HCT116 (cell line): ENCODE results near the gene KY.

ENCODE experiments used
- CTCF ChIP-seq, 3 experiments: fragments of 200-600 bp in 1 of 3; sonication (generic) in 1 of 3; IDR thresholded peaks in 2 of 3; conservative IDR thresholded peaks in 1 of 3; 2 replicates each; pipeline ENCODE4 v1.5.1; 2012 to 2017; ENCODE audit warnings: low read depth in 2 of 3, low read length in 2 of 3, antibody characterized with exemption in 1 of 3, borderline replicate concordance in 1 of 3, control low read depth in 1 of 3, mild to moderate bottlenecking in 1 of 3, mixed read lengths in 1 of 3, mixed run types in 1 of 3, moderate library complexity in 1 of 3; ENCODE audit not compliant: insufficient read depth in 1 of 3
- EGR1 ChIP-seq: IDR thresholded peaks from 2 replicates; pipeline ENCODE4 v1.6.1; 2012; ENCODE audit warnings: low read depth
- EZH2 ChIP-seq: fragments of 200-600 bp; sonication (generic); IDR thresholded peaks from 2 replicates; pipeline ENCODE4 v1.6.1; 2017; ENCODE audit warnings: antibody characterized with exemption, mixed run types
- EZH2phosphoT487 ChIP-seq: fragments of 200-600 bp; IDR thresholded peaks from 2 replicates; pipeline ENCODE4 v1.6.1; 2018; ENCODE audit warnings: antibody characterized with exemption, borderline replicate concordance
- POLR2A ChIP-seq: IDR thresholded peaks from 2 replicates; pipeline ENCODE4 v1.7.0; 2011; ENCODE audit warnings: borderline replicate concordance; ENCODE audit not compliant: insufficient read depth, insufficient read length; ENCODE audit errors: extremely low read depth
- RAD21 ChIP-seq: IDR thresholded peaks from 2 replicates; pipeline ENCODE4 v1.6.1; 2012; ENCODE audit warnings: low read depth, mild to moderate bottlenecking

GRCh38 chr3:134625462-134625861 lies 25.4 kb downstream of the KY start:
- TF ChIP-seq EZH2phosphoT487 (no peak), CTCF (IDR thresholded peaks at IDR 0.05 in 2 of 3, conservative IDR thresholded peaks at IDR 0.05 in 1 of 3; ENCODE audit: borderline replicate concordance in 1 of 3, insufficient read depth in 1 of 3, low read depth in 2 of 3, low read length in 2 of 3) (no peak), RAD21 (no peak), POLR2A (no peak), EZH2 (no peak), EGR1 (no peak)
